Measurements from ENCODE around the gene PNPLA2.

PNPLA2 gene

DNA sequence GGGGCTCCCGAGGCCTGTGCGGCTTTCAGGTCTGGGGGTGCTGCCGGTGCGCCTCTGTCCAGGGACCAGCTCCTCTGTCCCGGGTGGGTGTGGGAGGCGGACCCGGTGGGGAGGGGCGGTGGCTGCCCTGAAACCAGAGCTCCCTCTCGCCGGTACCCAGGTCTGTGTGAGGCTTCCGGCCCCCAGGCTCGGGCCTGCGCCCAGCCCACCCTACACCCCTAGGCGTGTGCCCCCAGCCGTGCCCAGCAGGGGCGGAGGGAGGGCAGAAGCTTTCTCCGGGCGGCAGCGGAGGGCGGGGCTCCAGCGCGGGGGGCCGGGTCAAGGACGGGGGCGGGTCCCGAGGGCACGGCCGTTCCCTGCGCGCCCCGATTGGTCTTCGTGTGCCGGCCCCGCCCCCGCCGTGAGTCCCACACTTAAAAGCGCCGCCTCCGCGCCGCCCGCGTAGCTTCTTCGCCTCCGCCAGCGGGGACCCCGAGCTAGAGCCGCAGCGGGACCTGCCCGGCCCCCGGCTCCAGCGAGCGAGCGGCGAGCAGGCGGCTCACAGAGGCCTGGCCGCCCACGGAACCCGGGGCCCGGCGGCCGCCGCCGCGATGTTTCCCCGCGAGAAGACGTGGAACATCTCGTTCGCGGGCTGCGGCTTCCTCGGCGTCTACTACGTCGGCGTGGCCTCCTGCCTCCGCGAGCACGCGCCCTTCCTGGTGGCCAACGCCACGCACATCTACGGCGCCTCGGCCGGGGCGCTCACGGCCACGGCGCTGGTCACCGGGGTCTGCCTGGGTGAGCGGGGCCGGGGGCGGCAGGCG, 616 bp downstream of the PNPLA2 start:
- peak; percentile 68 for DNase-seq (ENCODE audit: low read depth)

DNA sequence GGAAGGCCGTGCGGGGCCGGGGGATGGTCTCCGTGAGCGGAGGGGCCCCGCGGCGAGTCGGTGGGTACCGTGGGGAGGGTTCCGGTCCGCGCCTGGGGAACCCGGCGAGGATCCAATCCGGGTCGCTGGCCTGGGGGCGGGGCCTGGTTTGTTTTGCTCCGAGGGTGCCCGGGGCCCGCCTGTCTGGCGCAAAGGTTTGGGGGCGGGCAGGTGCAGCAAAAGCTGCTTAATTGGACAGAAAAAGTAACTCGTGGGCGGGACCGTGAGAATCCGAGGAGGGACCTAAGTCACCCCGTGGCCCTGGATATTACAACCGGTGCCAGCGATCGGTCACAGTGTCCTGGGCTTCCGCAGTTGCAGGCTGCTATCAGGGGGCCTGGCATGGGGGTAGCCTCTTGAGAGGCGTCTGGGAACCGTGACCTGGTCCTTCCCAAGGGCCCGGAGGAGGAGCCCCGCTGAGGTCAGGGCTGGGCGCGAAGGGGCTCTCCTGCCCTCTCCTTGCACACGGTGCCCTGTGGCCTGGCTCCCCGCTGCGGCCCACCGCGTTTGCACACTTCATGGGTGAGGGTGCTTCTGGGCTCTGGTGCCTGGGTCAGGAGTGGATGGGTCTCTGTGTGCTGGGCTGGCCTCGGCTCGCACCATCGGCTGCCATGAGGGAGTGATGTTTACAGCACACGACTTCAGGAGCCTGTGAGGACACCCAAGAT, 1.4 kb downstream of the PNPLA2 start:
- DNase-seq (ENCODE audit: low read depth), result no peak

DNA sequence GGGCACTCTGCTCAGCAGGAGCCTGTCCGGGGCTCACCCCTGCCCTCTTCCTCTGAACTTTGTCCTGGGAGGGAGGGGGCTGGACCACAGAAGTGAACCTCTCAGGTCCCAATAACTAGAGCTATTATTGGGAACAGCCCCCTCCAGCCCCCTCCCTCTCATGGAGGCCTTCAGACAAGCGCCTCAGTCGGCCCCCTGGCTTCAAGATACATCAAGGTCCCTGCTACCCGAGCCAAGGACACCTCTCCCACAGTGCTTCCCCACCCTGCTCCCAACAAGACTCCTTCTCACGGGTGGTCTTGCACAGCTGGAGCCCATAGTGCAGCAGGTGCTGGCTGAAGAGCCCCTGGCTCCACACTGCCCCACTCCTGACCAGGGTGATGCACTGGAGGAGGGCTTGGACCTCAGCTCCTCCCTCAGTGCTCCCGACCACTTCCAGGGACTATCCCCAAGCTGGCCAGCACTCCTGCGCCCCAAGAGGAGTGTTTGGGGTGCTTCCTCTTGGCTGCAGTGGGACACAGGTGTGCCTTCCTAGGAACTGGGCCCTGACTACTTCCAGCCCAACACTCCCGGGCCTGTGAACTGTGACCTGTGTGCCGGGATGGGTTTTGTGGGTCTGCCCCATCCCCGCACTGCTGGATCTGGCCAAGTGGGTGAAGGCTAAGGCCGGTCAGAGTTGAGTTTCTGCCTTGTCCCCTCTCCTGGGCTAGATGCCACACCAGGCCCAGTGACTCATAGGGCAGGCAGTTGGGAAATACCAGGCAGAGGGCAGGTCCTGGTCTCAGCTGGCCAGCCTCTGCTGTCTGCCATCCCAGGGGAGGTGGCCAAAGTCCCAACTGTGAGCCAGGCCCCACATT, 2.2 kb downstream of the PNPLA2 start:
- no peak for DNase-seq (ENCODE audit: low read depth)

DNA sequence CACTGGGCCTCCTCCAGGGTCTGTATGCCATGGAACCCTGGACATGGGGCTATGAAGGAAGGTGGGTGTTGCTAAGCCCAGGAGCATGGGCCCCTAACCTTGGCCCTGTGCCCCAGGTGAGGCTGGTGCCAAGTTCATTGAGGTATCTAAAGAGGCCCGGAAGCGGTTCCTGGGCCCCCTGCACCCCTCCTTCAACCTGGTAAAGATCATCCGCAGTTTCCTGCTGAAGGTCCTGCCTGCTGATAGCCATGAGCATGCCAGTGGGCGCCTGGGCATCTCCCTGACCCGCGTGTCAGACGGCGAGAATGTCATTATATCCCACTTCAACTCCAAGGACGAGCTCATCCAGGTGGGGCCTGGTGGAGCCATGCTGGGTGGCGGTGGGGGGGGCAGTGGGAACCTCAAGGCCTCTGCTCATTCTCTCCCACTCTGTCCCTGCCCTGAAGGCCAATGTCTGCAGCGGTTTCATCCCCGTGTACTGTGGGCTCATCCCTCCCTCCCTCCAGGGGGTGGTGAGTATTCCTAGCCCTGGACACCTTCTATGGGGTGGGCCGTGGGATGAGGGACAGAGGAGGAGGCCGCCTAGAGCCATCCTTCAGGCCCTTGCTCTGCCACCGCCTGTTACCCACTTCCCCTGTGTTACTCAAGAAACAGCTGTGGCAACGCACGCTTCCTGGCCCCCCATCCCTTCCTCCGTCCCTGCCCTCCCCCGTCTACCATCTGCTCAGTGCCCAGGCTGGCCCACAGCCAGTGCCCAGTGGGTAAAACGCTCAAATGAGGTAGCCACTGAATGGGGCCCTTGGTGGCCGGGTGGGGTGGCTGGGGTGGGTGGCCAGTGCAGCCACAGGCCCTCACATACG, 3.0 kb downstream of the PNPLA2 start:
- no peak for DNase-seq (ENCODE audit: low read depth)

DNA sequence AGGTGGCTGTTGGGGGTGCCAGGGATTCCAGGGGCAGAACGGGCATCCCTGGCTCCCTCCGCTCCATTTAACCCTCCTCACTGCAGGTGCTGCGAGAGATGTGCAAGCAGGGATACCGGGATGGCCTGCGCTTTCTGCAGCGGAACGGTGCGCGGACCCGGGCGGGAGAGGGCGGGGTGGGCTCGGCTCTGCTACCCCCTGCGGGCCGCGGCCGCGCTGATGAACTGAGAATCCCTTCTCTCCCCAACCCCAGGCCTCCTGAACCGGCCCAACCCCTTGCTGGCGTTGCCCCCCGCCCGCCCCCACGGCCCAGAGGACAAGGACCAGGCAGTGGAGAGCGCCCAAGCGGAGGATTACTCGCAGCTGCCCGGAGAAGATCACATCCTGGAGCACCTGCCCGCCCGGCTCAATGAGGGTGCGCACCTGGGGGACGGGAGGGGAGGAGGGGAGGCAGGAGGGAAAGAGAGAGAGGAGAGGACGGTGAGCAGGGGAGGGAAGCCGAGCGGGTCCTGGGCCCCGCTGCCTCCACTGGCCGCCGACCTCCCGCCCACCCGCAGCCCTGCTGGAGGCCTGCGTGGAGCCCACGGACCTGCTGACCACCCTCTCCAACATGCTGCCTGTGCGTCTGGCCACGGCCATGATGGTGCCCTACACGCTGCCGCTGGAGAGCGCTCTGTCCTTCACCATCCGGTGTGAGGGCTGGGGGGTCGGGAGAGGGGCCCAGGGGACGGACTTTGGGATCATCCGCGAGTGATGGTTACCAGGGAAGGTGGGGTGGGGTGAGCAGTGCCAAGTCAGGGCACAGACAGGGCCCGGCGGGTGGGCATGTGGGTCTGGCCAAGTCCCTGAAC, 5.0 kb downstream of the PNPLA2 start:
- no peak for DNase-seq (ENCODE audit: low read depth)

DNA sequence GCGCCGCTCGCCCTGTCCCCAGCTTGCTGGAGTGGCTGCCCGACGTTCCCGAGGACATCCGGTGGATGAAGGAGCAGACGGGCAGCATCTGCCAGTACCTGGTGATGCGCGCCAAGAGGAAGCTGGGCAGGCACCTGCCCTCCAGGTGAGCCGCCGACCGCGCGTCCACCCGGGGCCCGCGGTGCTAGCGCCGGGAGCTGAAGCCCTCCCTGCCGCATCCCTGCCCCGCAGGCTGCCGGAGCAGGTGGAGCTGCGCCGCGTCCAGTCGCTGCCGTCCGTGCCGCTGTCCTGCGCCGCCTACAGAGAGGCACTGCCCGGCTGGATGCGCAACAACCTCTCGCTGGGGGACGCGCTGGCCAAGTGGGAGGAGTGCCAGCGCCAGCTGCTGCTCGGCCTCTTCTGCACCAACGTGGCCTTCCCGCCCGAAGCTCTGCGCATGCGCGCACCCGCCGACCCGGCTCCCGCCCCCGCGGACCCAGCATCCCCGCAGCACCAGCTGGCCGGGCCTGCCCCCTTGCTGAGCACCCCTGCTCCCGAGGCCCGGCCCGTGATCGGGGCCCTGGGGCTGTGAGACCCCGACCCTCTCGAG, 5.7 kb downstream of the PNPLA2 start:
- DNase-seq (ENCODE audit: low read depth), result no peak

DNA sequence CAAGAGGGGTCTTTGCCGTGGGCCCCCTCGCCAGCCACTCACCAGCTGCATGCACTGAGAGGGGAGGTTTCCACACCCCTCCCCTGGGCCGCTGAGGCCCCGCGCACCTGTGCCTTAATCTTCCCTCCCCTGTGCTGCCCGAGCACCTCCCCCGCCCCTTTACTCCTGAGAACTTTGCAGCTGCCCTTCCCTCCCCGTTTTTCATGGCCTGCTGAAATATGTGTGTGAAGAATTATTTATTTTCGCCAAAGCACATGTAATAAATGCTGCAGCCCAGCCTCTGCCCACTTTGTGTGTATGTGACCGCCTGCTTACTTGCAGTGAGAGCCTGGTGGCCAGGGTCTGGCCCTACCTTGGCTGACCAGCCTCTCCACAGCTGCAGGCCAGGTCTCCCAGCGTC, 6.2 kb downstream of the PNPLA2 start:
- no peak for DNase-seq (ENCODE audit: low read depth)

DNA sequence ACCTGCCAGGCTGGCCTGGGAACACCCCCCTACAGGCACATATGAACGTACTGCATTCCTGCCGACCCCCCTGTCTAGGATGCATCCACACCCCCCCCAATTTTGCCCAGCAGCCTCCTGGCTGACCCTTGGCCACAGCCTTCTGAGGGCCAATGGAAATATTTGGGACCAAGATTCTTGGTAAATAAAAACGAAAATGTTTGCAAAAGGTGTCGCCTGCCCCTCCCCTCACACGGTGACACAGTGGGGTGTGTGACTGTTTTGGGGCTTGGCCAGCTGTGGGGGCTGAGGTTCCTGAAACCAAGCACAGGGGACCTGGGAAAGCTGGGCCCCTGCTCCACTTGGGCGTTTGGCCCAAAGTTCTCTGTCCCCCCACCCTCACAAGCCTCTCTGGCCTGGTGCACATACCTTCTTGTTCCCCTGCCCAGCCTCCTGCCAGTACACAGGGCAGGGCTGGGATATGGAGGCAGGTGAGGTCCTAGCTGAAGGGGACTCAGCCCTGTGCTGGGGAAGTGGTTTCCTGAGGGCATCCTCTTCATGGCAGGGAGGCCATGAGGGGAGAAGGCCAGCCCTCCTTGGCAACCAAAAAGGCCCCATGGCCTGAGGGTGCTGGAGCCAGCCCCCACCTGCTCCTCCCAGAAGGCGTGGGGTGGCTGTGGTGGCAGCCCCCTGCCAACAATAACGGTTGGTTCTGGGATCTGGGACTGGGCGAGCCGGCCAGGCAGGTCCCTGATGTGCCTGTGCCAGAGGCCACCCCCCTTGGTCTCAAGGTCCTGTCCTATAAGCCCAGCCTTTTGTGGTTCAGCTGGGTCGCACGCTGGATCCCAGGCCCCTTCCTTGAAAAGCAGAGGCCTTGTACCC, 6.9 kb downstream of the PNPLA2 start:
- DNase-seq (ENCODE audit: low read depth), result no peak

DNA sequence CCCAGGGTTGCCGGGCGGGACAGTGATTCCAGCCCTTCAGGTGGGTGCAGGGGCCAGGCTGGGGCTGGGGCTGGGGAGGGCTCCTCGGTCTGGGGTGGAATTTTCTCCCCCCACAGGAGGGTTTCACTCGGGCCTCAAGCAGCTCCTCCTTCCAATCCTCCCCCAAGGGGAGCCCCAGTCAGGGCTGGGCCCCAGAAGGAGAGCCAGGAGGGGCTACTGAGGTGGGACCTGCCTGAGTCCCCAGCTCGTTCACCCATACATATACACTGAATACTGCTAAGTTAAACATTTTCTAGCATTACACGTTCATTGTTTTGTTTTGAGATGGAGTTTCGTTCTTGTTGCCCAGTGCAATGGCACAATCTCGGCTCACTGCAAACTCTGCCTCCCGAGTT, 7.5 kb downstream of the PNPLA2 start:
- no peak for DNase-seq (ENCODE audit: low read depth)

DNA sequence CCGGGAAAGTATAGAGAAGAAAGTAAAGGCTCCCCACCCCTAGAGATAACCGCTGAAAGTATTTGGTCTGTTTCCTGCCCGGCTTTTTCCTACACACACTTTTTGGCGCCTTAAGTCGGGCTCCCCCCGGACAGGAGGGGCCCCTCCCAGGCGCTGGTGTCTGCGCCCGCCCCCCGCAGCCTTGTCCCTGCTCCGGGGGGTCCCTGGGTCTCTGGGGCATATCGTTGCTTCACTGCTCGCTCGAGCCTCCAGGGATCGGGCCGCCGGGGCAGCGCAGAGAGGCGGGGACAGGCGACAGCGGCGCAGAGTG, 8.1 kb downstream of the PNPLA2 start:
- DNase-seq (ENCODE audit: low read depth), result no peak

DNA sequence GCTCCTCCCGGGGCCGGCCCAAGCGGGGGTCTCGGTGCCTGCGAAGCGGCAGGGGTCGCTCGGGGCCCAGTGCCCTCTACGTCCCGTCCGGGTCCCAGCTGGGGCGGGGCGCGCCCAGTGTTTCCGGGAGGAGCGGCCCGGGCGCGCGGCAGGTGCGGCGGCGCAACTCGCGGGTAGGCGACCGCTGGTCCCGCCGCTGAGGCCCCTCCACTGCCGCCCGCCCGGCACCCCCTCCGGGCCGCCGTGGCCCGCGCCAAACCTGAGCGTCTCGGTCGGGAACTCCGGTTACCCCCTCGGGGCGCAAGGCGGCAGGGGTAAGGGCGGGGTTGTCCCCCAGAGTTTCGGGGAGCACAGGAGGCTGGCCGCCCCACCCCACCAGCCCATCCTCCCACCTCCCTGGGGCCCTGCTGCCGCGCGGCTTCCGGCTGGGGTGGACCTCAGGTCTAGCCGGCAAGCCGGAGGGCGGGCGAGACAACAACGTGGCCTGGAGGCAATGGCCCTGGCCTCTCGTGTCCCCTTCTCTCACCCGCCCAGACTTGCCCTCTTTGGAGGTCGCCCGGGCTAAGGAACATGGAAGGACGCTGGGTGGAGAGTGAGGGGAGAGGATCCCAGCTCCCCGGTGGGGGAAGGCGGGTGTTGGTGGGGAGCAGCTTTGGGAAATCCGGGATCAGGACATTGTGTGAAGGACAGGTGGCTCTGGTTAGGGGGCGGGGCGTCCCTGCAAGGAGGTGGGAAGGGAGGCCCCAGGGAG, 8.6 kb downstream of the PNPLA2 start:
- DNase-seq (ENCODE audit: low read depth), result no peak

DNA sequence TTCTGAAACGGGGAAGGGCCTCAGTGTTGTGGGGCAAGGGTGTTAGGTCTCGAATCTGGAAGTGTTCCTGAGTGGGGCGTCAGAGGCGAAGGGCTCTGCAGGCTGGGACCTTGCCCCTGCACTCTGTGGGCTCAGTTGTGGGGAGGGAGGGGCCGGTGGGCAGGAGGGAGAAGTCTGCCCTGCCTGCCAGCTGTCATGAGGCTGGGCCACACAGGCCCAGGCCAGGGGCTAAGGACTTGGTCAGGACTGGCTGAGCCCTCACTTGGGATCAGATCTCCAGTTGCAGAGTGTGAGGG, 9.1 kb downstream of the PNPLA2 start, which contains the start of gene CRACR2B:
CRACR2B (plus strand) TSS at position 23 of the 296 bp plus-strand sequence. CDS start 689 bp downstream, outside the sequence.
- no peak for DNase-seq (ENCODE audit: low read depth)

DNA sequence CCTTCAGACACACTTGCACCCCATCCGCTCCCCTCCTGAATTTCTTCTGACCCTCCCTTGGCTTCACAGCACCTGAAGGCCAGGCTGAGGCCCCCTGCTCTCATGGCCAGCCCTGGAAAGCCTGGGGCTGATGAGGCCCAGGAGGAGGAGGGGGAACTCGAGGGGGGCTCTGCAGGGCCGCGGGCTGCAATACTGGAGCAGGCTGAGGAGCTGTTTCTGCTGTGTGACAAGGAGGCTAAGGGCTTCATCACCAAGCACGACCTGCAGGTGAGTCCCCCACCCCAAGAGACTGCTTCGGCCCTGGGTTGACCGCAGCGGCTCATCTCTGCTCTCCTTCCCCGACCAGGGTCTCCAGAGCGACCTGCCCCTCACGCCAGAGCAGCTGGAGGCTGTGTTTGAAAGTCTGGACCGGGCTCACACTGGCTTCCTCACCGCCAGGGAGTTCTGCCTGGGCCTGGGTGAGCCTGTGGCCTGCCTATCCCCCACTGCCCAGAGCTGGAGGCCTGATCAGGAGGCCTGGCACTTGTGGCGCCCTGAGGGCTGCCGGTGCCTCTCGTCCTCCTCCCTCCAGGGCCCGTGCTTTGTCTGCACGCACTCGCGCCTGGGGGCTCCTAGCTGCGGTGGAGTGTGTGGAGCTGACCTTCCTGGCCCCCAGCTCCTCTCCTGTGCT, 9.9 kb downstream of the PNPLA2 start:
- no peak for DNase-seq (ENCODE audit: low read depth)

DNA sequence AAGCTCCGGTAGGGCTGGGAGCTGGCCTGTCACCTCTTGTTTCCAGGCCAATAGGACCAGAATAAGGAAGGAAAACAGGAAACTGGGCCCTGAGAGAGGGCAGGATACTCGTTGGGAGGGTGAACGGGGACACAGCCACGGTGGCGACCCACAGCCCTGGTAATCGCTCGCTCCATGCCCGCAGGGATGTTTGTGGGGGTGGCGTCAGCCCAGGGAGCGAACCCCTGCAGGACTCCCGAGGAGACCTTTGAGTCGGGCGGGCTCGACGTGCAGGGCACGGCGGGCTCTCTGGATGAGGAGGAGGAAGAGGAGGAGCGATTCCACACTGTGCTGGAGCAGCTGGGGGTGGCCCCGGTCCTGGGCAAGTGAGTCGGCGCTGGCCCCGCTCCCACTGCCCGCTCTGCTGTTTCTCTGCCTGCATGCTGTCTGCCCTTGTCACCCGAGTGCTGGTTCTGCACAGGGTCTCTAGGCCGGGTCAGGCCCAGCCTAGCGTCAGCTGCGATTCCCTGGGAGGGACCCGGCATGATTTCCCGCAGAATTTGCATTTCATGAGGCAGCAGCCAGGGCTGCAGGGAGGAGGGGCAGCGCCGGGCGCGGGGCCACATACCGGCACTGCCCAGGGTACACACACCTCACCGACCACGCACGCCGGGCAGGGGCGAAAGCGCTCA, 10.6 kb downstream of the PNPLA2 start:
- DNase-seq (ENCODE audit: low read depth), result no peak

DNA sequence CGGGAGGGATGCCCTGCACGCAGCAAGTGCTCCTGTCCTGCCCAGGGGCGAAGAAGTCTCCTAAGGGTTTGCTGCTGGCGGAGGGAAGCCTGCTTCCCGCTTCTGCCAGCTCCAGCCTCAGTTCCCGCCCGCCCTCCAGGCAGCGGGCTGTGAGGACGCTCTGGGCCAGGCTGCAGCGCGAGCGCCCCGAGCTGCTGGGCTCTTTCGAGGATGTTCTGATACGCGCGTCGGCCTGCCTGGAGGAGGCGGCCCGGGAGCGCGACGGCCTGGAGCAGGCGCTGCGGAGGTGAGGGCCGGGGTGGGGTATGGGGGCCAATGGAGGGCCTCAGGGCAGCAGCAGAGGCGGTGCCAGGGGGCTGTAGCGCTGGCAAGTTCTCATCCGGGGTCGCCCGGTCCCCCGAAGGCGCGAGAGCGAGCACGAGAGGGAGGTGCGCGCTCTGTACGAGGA, 11.2 kb downstream of the PNPLA2 start:
- DNase-seq (ENCODE audit: low read depth), result no peak

DNA sequence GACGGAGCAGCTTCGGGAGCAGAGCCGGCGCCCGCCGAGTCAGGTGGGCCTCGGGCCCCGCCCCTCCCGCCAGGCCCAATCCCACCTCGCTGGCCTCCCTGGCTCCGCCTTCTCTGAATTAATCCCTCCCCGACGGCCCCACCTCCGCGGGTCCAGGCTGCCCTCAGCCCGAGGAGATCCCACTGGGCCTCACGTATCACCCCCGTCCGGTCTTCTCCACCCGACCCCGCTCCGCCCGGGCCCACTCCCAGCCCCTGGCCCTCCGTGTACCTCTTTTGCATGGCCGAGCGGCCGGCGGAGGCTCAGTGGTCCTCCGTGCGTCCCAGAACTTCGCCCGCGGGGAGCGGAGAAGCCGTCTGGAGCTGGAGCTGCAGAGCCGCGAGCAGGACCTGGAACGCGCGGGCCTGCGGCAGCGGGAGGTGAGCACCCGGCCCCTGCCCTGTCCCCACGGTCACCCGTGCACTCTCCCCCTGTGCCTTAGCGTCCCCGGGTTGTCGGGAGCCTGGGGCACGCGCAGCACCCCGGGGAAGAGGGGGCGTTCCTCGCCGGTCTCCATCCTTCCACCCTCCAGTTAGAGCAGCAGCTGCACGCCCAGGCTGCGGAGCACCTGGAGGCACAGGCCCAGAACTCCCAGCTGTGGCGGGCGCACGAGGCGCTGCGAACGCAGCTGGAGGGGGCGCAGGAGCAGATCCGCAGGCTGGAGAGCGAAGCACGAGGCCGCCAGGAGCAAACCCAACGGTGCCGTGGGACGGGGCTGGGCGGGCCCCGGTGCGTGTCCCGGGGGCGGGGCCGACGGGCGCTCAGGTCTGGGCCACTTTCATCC, 11.8 kb downstream of the PNPLA2 start:
- DNase-seq (ENCODE audit: low read depth), result no peak
